Lung (tissue), 12 donors: Measurements from ENCODE around the gene FHOD3. TPM values are rescaled to one million over a fixed set of nuclear protein-coding genes. Genes with fewer than 3 reads are reported as not detected.
A peak's percentile ranks its signal among the peaks of the same experiment; 100 is the strongest.

Source experiments
- ATAC-seq: fragments of 200-7000 bp; cut with Tn5 transposase; one replicate; pipeline ENCODE4 v1.9.1; 2020; ENCODE audit warnings: moderate number of reproducible peaks; ENCODE audit not compliant: insufficient read depth, low FRiP score
- DNase-seq, 3 donors: peaks; one replicate each; pipeline ENCODE4 v3.0.0-alpha.2; 2013 to 2017
- H3K27ac ChIP-seq, 2 donors: one replicate each; pipeline ENCODE4 v1.5.1; 2013; ENCODE audit warnings: mild to moderate bottlenecking in 2 of 2, moderate library complexity in 2 of 2, control low read depth in 1 of 2, inconsistent platforms in 1 of 2, low read depth in 1 of 2, low read length in 1 of 2
- H3K27me3 ChIP-seq, 3 donors: one replicate each; pipeline ENCODE4 v1.5.1; 2013; ENCODE audit warnings: low read length in 2 of 3; ENCODE audit not compliant: control insufficient read depth in 3 of 3, insufficient read depth in 3 of 3
- H3K36me3 ChIP-seq, 4 donors: one replicate each; pipeline ENCODE4 v1.5.1; 2013; ENCODE audit warnings: low read length in 4 of 4, mild to moderate bottlenecking in 1 of 4, moderate library complexity in 1 of 4; ENCODE audit not compliant: control insufficient read depth in 4 of 4, insufficient read depth in 4 of 4
- H3K4me1 ChIP-seq, 5 donors: one replicate each; pipeline ENCODE4 v1.5.1; 2013; ENCODE audit warnings: low read length in 5 of 5, mild to moderate bottlenecking in 2 of 5, moderate library complexity in 1 of 5; ENCODE audit not compliant: control insufficient read depth in 5 of 5, insufficient read depth in 5 of 5
- H3K4me3 ChIP-seq: one replicate; pipeline ENCODE4 v1.5.1; 2013; ENCODE audit warnings: mild to moderate bottlenecking, control low read depth, moderate library complexity
- H3K9ac ChIP-seq, 2 donors: one replicate each; pipeline ENCODE4 v1.5.1; 2013; ENCODE audit warnings: low read length in 2 of 2, control low read depth in 1 of 2; ENCODE audit not compliant: insufficient read depth in 1 of 2
- H3K9me3 ChIP-seq, 4 donors: one replicate each; pipeline ENCODE4 v1.5.1; 2013; ENCODE audit warnings: low read length in 3 of 4, mild to moderate bottlenecking in 1 of 4, moderate library complexity in 1 of 4; ENCODE audit not compliant: control insufficient read depth in 4 of 4, insufficient read depth in 3 of 4
- CTCF ChIP-seq: IDR thresholded peaks from 2 replicates; pipeline ENCODE4 v1.5.1; 2012; ENCODE audit warnings: mild to moderate bottlenecking; ENCODE audit errors: control extremely low read depth, extremely low read depth
- WGBS, 2 donors: extraction: QIAGEN DNeasy Blood & Tissue Kit; methylation state at CpG; one replicate each; pipeline ENCODE4 v1.1.7; 2013; 5-methylcytosine and 5-hydroxymethylcytosine counted together
- polyA plus RNA-seq, 2 donors: library from polyadenylated mRNA; stranded (reverse); fragments of 200-250 nt; gene quantifications; one replicate each; pipeline ENCODE4 v1.2.1, GENCODE V29; 2013
- total RNA-seq, 2 donors: library from RNA; depleted of rRNA in 1 of 2; stranded (reverse); fragments of >200 nt in 1 of 2; gene quantifications; one replicate each; pipeline ENCODE4 v1.2.1, GENCODE V29; 2014 to 2021
- donor health status: control.
- donor health status: control.
- donor health status: Bipolar disorder and iron deficiency.
- donor health status: healthy.
- donor health status: DM: yes; HTN: yes; CAD: no.

FHOD3 gene
- total and polyA plus RNA-seq, 4 donors, result 1.0 to 7.4 (median 2.9) TPM

GRCh38 chr18:36481935-36482334 lies 184.4 kb downstream of the FHOD3 start:
- Histone ChIP-seq H3K4me1 (peaks cover 0 to 15% (median 0%) of the 10 kb centered on the region in 5 donors), H3K4me3 (no peak overlapping the region), H3K9me3 (peaks cover 0 to 1% (median 0%) of the 10 kb centered on the region in 4 donors), H3K9ac (no peak overlapping the region), H3K36me3 (no peaks in the 10 kb centered on the region), H3K27ac (peak overlapping the region in 1 of 2 donors; percentile 26), H3K27me3 (no peaks in the 10 kb centered on the region)
- no peak for ATAC-seq
- no peak for TF ChIP-seq CTCF
- DNase-seq, result no peak
- WGBS, 2 donors, result 70 to 81% methylated on average over 1 of the region's 1 CpG

- no peaks in the 10 kb centered on the region for H3K9me3 ChIP-seq
- WGBS, 2 donors, result 76 to 79% methylated on average over 5 of the region's 5 CpGs
- H3K9ac ChIP-seq, result no peak overlapping the region
- H3K27me3 ChIP-seq, result no peaks in the 10 kb centered on the region
- peaks cover 0 to 15% (median 0%) of the 10 kb centered on the region in 5 donors for H3K4me1 ChIP-seq
- peak overlapping the region in 1 of 2 donors; percentile 5 for H3K27ac ChIP-seq
- no peak overlapping the region for H3K4me3 ChIP-seq
- no peak for DNase-seq
- TF ChIP-seq CTCF, result no peak
- no peaks in the 10 kb centered on the region for H3K36me3 ChIP-seq
- no peak for ATAC-seq
Measured at GRCh38 chr18:36484591-36484990, 187.1 kb downstream of the FHOD3 start.

- no peak for DNase-seq
- Histone ChIP-seq H3K27me3 (no peaks in the 10 kb centered on the region), H3K36me3 (no peaks in the 10 kb centered on the region), H3K4me3 (no peak overlapping the region), H3K9me3 (peaks cover 0 to 3% (median 0%) of the 10 kb centered on the region in 4 donors), H3K9ac (no peak overlapping the region), H3K27ac (no peak overlapping the region), H3K4me1 (peaks cover 0 to 10% (median 0%) of the 10 kb centered on the region in 5 donors)
- no peak for TF ChIP-seq CTCF
- 80% methylated on average over 2 of the region's 2 CpGs for WGBS, 2 donors
- no peak for ATAC-seq
Measured at GRCh38 chr18:36485772-36486171, 188.3 kb downstream of the FHOD3 start.

GRCh38 chr18:36488131-36488530 lies 190.6 kb downstream of the FHOD3 start:
- no peak for TF ChIP-seq CTCF
- Histone ChIP-seq H3K9me3 (peaks cover 0 to 3% (median 0%) of the 10 kb centered on the region in 4 donors), H3K36me3 (no peaks in the 10 kb centered on the region), H3K4me1 (peaks cover 0 to 4% (median 0%) of the 10 kb centered on the region in 5 donors), H3K27me3 (no peaks in the 10 kb centered on the region), H3K4me3 (no peak overlapping the region), H3K9ac (no peak overlapping the region), H3K27ac (no peak overlapping the region)
- DNase-seq (no peak), ATAC-seq (no peak)
- 50 to 74% methylated on average over 2 of the region's 2 CpGs for whole genome bisulfite sequencing, 2 donors
